Measurements from ENCODE around the gene CBLN1. TPM values are rescaled to one million over a fixed set of nuclear protein-coding genes. Genes with fewer than 3 reads are reported as not detected.

CBLN1 gene
- 0.68 and 0.75 TPM in 2 replicates for polyA plus RNA-seq (2013)

GRCh38 chr16:49281480-49281842 lies at the start of gene CBLN1:
Gene CBLN1, minus strand, starts transcription at chr16:49281838. Its CDS starts 373 bp downstream, at chr16:49281465.
- Histone ChIP-seq H3K79me1 (ENCODE audit: low read length) (no peaks in the 10 kb centered on the region), H3K4me2 (ENCODE audit: low read length) (peak within 1 kb of the TSS; percentile 91), H3K9ac (ENCODE audit: low read length) (no peak within 1 kb of the TSS), H3K4me1 (ENCODE audit: control insufficient read depth in 1 of 2, insufficient read depth in 2 of 2, low read length in 2 of 2) (peaks cover 9 to 16% of the 10 kb centered on the region in 2 experiments), H2BK12ac (ENCODE audit: low read length) (no peak within 1 kb of the TSS), H4K12ac (ENCODE audit: low read depth, low read length) (no peak within 1 kb of the TSS), H4K8ac (ENCODE audit: low read depth, low read length) (peak within 1 kb of the TSS; percentile 22), H2AK5ac (ENCODE audit: low read length) (no peak within 1 kb of the TSS), H3K36me3 (ENCODE audit: control insufficient read depth in 1 of 2, insufficient read depth in 2 of 2, low read length in 2 of 2) (no peaks in the 10 kb centered on the region), H3K18ac (ENCODE audit: low read length) (no peak within 1 kb of the TSS), H3K23ac (ENCODE audit: low read length) (no peak within 1 kb of the TSS), H3K27me3 (ENCODE audit: insufficient read depth, low read length) (peaks cover 73% of the 10 kb centered on the region), H4K91ac (ENCODE audit: low read depth, low read length) (no peak within 1 kb of the TSS), H3K79me2 (ENCODE audit: control insufficient read depth, insufficient read depth, low read length, poor library complexity) (no peaks in the 10 kb centered on the region), H3K27ac (ENCODE audit: low read depth, low read length) (no peak within 1 kb of the TSS), H2AFZ (ENCODE audit: insufficient read depth, low read length, poor library complexity) (peak within 1 kb of the TSS; percentile 66), H3K4me3 (ENCODE audit: low read depth, low read length) (peak within 1 kb of the TSS; percentile 75), H3K9me3 (ENCODE audit: insufficient read depth, low read depth, low read length) (peaks cover 9% of the 10 kb centered on the region), H3K14ac (ENCODE audit: low read length) (no peak within 1 kb of the TSS), H2BK120ac (ENCODE audit: insufficient read depth, low read length, poor library complexity) (no peak within 1 kb of the TSS), H2BK5ac (ENCODE audit: low read depth, low read length, poor library complexity) (no peak within 1 kb of the TSS), H3K4ac (ENCODE audit: low read depth, low read length) (no peak within 1 kb of the TSS)
- DNase-seq: no peak
- no CpG with 5 or more reads among the region's 45 CpGs for WGBS (ENCODE audit: extremely low coverage, insufficient coverage, insufficient read length)

GRCh38 chr16:49330562-49331201 lies 49.0 kb upstream of the CBLN1 start:
- WGBS (ENCODE audit: extremely low coverage, insufficient coverage, insufficient read length): no CpG with 5 or more reads among the region's 9 CpGs
- no peaks in the 10 kb centered on the region for H3K36me3 ChIP-seq (ENCODE audit: control insufficient read depth in 1 of 2, insufficient read depth in 2 of 2, low read length in 2 of 2)
- H4K12ac ChIP-seq (ENCODE audit: low read depth, low read length): no peak overlapping the region
- no peak overlapping the region for H2AFZ ChIP-seq (ENCODE audit: insufficient read depth, low read length, poor library complexity)
- H3K18ac ChIP-seq (ENCODE audit: low read length): no peak overlapping the region
- no peak overlapping the region for H2BK12ac ChIP-seq (ENCODE audit: low read length)
- H3K9ac ChIP-seq (ENCODE audit: low read length): no peak overlapping the region
- no peak overlapping the region for H4K8ac ChIP-seq (ENCODE audit: low read depth, low read length)
- H3K79me1 ChIP-seq (ENCODE audit: low read length): no peaks in the 10 kb centered on the region
- no peak overlapping the region for H2BK120ac ChIP-seq (ENCODE audit: insufficient read depth, low read length, poor library complexity)
- H3K4me2 ChIP-seq (ENCODE audit: low read length): no peak overlapping the region
- no peaks in the 10 kb centered on the region for H3K79me2 ChIP-seq (ENCODE audit: control insufficient read depth, insufficient read depth, low read length, poor library complexity)
- no peak for DNase-seq
- no peaks in the 10 kb centered on the region for H3K27me3 ChIP-seq (ENCODE audit: insufficient read depth, low read length)
- no peak overlapping the region for H3K14ac ChIP-seq (ENCODE audit: low read length)
- no peak overlapping the region for H4K91ac ChIP-seq (ENCODE audit: low read depth, low read length)
- no peak overlapping the region for H3K23ac ChIP-seq (ENCODE audit: low read length)
- H2AK5ac ChIP-seq (ENCODE audit: low read length): no peak overlapping the region
- no peaks in the 10 kb centered on the region for H3K4me1 ChIP-seq (ENCODE audit: control insufficient read depth in 1 of 2, insufficient read depth in 2 of 2, low read length in 2 of 2)
- H2BK5ac ChIP-seq (ENCODE audit: low read depth, low read length, poor library complexity): no peak overlapping the region
- no peak overlapping the region for H3K4ac ChIP-seq (ENCODE audit: low read depth, low read length)
- no peak overlapping the region for H3K4me3 ChIP-seq (ENCODE audit: low read depth, low read length)
- H3K9me3 ChIP-seq (ENCODE audit: insufficient read depth, low read depth, low read length): no peaks in the 10 kb centered on the region
- no peak overlapping the region for H3K27ac ChIP-seq (ENCODE audit: low read depth, low read length)

GRCh38 chr16:49328325-49328724 lies 46.7 kb upstream of the CBLN1 start:
- Histone ChIP-seq H3K4me1 (ENCODE audit: control insufficient read depth in 1 of 2, insufficient read depth in 2 of 2, low read length in 2 of 2) (no peaks in the 10 kb centered on the region), H3K79me2 (ENCODE audit: control insufficient read depth, insufficient read depth, low read length, poor library complexity) (no peaks in the 10 kb centered on the region), H3K79me1 (ENCODE audit: low read length) (no peaks in the 10 kb centered on the region), H2AK5ac (ENCODE audit: low read length) (no peak overlapping the region), H3K14ac (ENCODE audit: low read length) (no peak overlapping the region), H3K23ac (ENCODE audit: low read length) (no peak overlapping the region), H3K27me3 (ENCODE audit: insufficient read depth, low read length) (no peaks in the 10 kb centered on the region), H3K27ac (ENCODE audit: low read depth, low read length) (no peak overlapping the region), H3K4me3 (ENCODE audit: low read depth, low read length) (no peak overlapping the region), H3K4ac (ENCODE audit: low read depth, low read length) (no peak overlapping the region), H3K9me3 (ENCODE audit: insufficient read depth, low read depth, low read length) (no peaks in the 10 kb centered on the region), H2BK5ac (ENCODE audit: low read depth, low read length, poor library complexity) (no peak overlapping the region), H3K4me2 (ENCODE audit: low read length) (no peak overlapping the region), H4K12ac (ENCODE audit: low read depth, low read length) (no peak overlapping the region), H3K9ac (ENCODE audit: low read length) (no peak overlapping the region), H2BK120ac (ENCODE audit: insufficient read depth, low read length, poor library complexity) (no peak overlapping the region), H3K36me3 (ENCODE audit: control insufficient read depth in 1 of 2, insufficient read depth in 2 of 2, low read length in 2 of 2) (no peaks in the 10 kb centered on the region), H2BK12ac (ENCODE audit: low read length) (no peak overlapping the region), H4K91ac (ENCODE audit: low read depth, low read length) (no peak overlapping the region), H4K8ac (ENCODE audit: low read depth, low read length) (no peak overlapping the region), H2AFZ (ENCODE audit: insufficient read depth, low read length, poor library complexity) (no peak overlapping the region), H3K18ac (ENCODE audit: low read length) (no peak overlapping the region)
- DNase-seq: no peak
- WGBS (ENCODE audit: extremely low coverage, insufficient coverage, insufficient read length): no CpG with 5 or more reads among the region's 4 CpGs

- no peak overlapping the region for H3K4me3 ChIP-seq (ENCODE audit: low read depth, low read length)
- H3K4me1 ChIP-seq (ENCODE audit: control insufficient read depth in 1 of 2, insufficient read depth in 2 of 2, low read length in 2 of 2): no peaks in the 10 kb centered on the region
- no peak overlapping the region for H3K23ac ChIP-seq (ENCODE audit: low read length)
- H3K18ac ChIP-seq (ENCODE audit: low read length): no peak overlapping the region
- H3K27ac ChIP-seq (ENCODE audit: low read depth, low read length): no peak overlapping the region
- H2BK5ac ChIP-seq (ENCODE audit: low read depth, low read length, poor library complexity): no peak overlapping the region
- H3K4me2 ChIP-seq (ENCODE audit: low read length): no peak overlapping the region
- H4K8ac ChIP-seq (ENCODE audit: low read depth, low read length): no peak overlapping the region
- H3K14ac ChIP-seq (ENCODE audit: low read length): no peak overlapping the region
- no peak overlapping the region for H4K91ac ChIP-seq (ENCODE audit: low read depth, low read length)
- no peak overlapping the region for H2AK5ac ChIP-seq (ENCODE audit: low read length)
- H3K9me3 ChIP-seq (ENCODE audit: insufficient read depth, low read depth, low read length): no peaks in the 10 kb centered on the region
- no peaks in the 10 kb centered on the region for H3K27me3 ChIP-seq (ENCODE audit: insufficient read depth, low read length)
- H3K36me3 ChIP-seq (ENCODE audit: control insufficient read depth in 1 of 2, insufficient read depth in 2 of 2, low read length in 2 of 2): no peaks in the 10 kb centered on the region
- H3K9ac ChIP-seq (ENCODE audit: low read length): no peak overlapping the region
- no peaks in the 10 kb centered on the region for H3K79me2 ChIP-seq (ENCODE audit: control insufficient read depth, insufficient read depth, low read length, poor library complexity)
- no peak overlapping the region for H3K4ac ChIP-seq (ENCODE audit: low read depth, low read length)
- H4K12ac ChIP-seq (ENCODE audit: low read depth, low read length): no peak overlapping the region
- WGBS (ENCODE audit: extremely low coverage, insufficient coverage, insufficient read length): no CpG with 5 or more reads among the region's 4 CpGs
- no peak overlapping the region for H2AFZ ChIP-seq (ENCODE audit: insufficient read depth, low read length, poor library complexity)
- no peak overlapping the region for H2BK120ac ChIP-seq (ENCODE audit: insufficient read depth, low read length, poor library complexity)
- H2BK12ac ChIP-seq (ENCODE audit: low read length): no peak overlapping the region
- no peaks in the 10 kb centered on the region for H3K79me1 ChIP-seq (ENCODE audit: low read length)
- DNase-seq: no peak
These were observed 45.8 kb upstream of the CBLN1 start for GRCh38 chr16:49327466-49327865.
